CD4-positive, CD25-positive, alpha-beta regulatory T cell (primary cell): ENCODE data around the gene GCNT2. TPM values are rescaled to one million over a fixed set of nuclear protein-coding genes. Genes with fewer than 3 reads are reported as not detected.
A peak's percentile ranks its signal among the peaks of the same experiment; 100 is the strongest.

Source experiments
- ATAC-seq, 2 donors: fragments of 150-1000 bp; cut with Tn5 transposase; one replicate each; pipeline ENCODE4 v1.10.0; 2021; ENCODE audit warnings: low read depth in 2 of 2, moderate number of reproducible peaks in 2 of 2, moderate library complexity in 1 of 2
- DNase-seq, 3 donors: peaks; one replicate each; pipeline versions ENCODE4 v3.0.0 to v3.0.0-alpha.2; 2012 to 2022; ENCODE audit warnings: mixed read lengths in 1 of 3
- H3K27ac ChIP-seq: one replicate; pipeline ENCODE4 v1.7.0; 2013; ENCODE audit warnings: mild to moderate bottlenecking, low read length; ENCODE audit not compliant: insufficient read depth, poor library complexity, severe bottlenecking
- H3K27me3 ChIP-seq: one replicate; pipeline ENCODE4 v1.7.0; 2013; ENCODE audit warnings: low read length; ENCODE audit not compliant: control insufficient read depth, insufficient read depth
- H3K36me3 ChIP-seq: one replicate; pipeline ENCODE4 v1.7.0; 2013; ENCODE audit warnings: mild to moderate bottlenecking, low read length, moderate library complexity; ENCODE audit not compliant: control insufficient read depth, insufficient read depth
- H3K4me1 ChIP-seq: 2 replicates; pipeline ENCODE4 v1.7.0; 2013; ENCODE audit warnings: mild to moderate bottlenecking, low read length; ENCODE audit not compliant: insufficient read depth, control insufficient read depth, poor library complexity, severe bottlenecking
- H3K4me3 ChIP-seq: one replicate; pipeline ENCODE4 v1.7.0; 2013; ENCODE audit warnings: low read depth, mild to moderate bottlenecking, low read length, moderate library complexity
- H3K9me3 ChIP-seq, 2 experiments: 1 replicate in 1 of 2; 2 replicates in 1 of 2; pipeline ENCODE4 v1.7.0; 2013; ENCODE audit warnings: low read length in 2 of 2, mild to moderate bottlenecking in 1 of 2, moderate library complexity in 1 of 2; ENCODE audit not compliant: control insufficient read depth in 2 of 2
- H3K27ac Mint-ChIP-seq, 3 donors: one replicate each; pipeline ENCODE4 v1.8.0; 2020 to 2022; ENCODE audit warnings: mild to moderate bottlenecking in 3 of 3, mixed read lengths in 3 of 3, moderate library complexity in 2 of 3
- H3K27me3 Mint-ChIP-seq: one replicate; pipeline ENCODE4 v1.8.0; 2022; ENCODE audit warnings: mild to moderate bottlenecking, mixed read lengths
- H3K36me3 Mint-ChIP-seq: one replicate; pipeline ENCODE4 v1.8.0; 2020; ENCODE audit warnings: mixed read lengths
- H3K4me1 Mint-ChIP-seq, 4 donors: one replicate each; pipeline ENCODE4 v1.8.0; 2020 to 2022; ENCODE audit warnings: mixed read lengths in 4 of 4, mild to moderate bottlenecking in 1 of 4
- H3K4me3 Mint-ChIP-seq, 4 donors: one replicate each; pipeline ENCODE4 v1.8.0; 2020 to 2022; ENCODE audit warnings: mild to moderate bottlenecking in 4 of 4, mixed read lengths in 4 of 4, moderate library complexity in 3 of 4
- H3K9me3 Mint-ChIP-seq, 7 donors: one replicate each; pipeline ENCODE4 v1.8.0; 2020 to 2022; ENCODE audit warnings: mixed read lengths in 7 of 7, mild to moderate bottlenecking in 3 of 7, moderate library complexity in 2 of 7
- polyA plus RNA-seq, 4 donors: library from polyadenylated mRNA; unstranded; fragments of 300-500 nt; fragmentation: Illumina TruSeq; gene quantifications; one replicate each; pipeline ENCODE4 v1.2.3, GENCODE V29; 2021
- total RNA-seq: library from RNA; stranded (reverse); gene quantifications from one replicate; pipeline ENCODE4 v1.2.3, GENCODE V29; 2022

GCNT2 gene
- total and polyA plus RNA-seq, 5 donors from 2014 or later: 0.72 to 6.9 (median 1.4) TPM

DNA sequence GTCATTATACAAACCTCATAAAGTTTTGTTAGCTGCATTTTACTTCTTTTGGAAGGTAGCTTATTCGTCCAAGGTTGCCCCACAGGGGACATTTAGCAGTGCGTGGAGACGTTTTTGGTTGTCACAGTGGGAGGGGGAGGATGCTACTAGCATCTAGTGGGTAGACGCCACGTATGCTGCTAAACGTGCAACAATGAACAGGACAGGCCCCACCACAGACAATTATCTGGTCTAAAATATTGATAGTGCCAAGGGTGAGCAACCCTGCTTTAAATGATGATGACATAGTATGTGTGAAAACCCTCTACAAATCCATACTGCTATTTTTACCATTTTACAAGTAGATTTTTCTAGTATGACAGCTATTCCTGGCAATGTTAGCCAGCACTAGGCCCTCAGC lies 13.9 kb upstream of the GCNT2 start:
- H3K36me3 Mint-ChIP-seq: no peaks in the 10 kb centered on the region

DNA sequence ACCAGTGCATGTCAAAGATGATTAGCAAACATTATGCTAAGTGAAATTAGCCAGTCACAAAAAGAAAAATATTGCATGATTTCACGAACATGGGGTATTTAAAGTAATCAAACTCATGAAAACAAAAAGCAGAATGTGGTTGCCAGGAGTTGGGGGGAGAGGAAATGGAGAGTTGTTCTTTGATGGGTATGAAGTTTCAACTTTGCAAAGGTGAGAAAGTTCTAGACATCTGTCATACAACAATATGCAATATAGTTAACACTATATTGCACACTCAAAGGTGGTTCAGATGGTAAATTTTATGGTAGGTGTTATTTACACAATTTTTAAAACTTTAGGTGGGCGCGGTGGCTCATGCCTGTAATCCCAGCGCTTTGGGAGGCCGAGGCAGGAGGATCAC lies 13.4 kb upstream of the GCNT2 start:
- H3K27ac ChIP-seq: no peak overlapping the region
- H3K4me3 ChIP-seq: no peak overlapping the region
- ATAC-seq (no peak), DNase-seq (no peak)
- Mint-ChIP-seq H3K4me1 (peaks cover 0 to 7% (median 0%) of the 10 kb centered on the region in 4 donors), H3K9me3 (no peaks in the 10 kb centered on the region), H3K36me3 (no peaks in the 10 kb centered on the region), H3K4me3 (no peak overlapping the region), H3K27ac (no peak overlapping the region), H3K27me3 (peaks cover 21% of the 10 kb centered on the region)
- peaks cover 2% of the 10 kb centered on the region for H3K27me3 ChIP-seq
- H3K4me1 ChIP-seq: no peaks in the 10 kb centered on the region
- H3K9me3 ChIP-seq: no peaks in the 10 kb centered on the region
- no peaks in the 10 kb centered on the region for H3K36me3 ChIP-seq

More for the DNA sequence above, 13.9 kb upstream of the GCNT2 start:
- Mint-ChIP-seq H3K27me3 (peaks cover 21% of the 10 kb centered on the region), H3K9me3 (no peaks in the 10 kb centered on the region), H3K4me3 (no peak overlapping the region), H3K4me1 (peaks cover 0 to 7% (median 0%) of the 10 kb centered on the region in 4 donors), H3K27ac (no peak overlapping the region)
- Histone ChIP-seq H3K4me1 (no peaks in the 10 kb centered on the region), H3K27ac (no peak overlapping the region), H3K27me3 (peaks cover 2% of the 10 kb centered on the region), H3K36me3 (no peaks in the 10 kb centered on the region), H3K9me3 (no peaks in the 10 kb centered on the region), H3K4me3 (no peak overlapping the region)
- ATAC-seq (no peak), DNase-seq (no peak)

DNA sequence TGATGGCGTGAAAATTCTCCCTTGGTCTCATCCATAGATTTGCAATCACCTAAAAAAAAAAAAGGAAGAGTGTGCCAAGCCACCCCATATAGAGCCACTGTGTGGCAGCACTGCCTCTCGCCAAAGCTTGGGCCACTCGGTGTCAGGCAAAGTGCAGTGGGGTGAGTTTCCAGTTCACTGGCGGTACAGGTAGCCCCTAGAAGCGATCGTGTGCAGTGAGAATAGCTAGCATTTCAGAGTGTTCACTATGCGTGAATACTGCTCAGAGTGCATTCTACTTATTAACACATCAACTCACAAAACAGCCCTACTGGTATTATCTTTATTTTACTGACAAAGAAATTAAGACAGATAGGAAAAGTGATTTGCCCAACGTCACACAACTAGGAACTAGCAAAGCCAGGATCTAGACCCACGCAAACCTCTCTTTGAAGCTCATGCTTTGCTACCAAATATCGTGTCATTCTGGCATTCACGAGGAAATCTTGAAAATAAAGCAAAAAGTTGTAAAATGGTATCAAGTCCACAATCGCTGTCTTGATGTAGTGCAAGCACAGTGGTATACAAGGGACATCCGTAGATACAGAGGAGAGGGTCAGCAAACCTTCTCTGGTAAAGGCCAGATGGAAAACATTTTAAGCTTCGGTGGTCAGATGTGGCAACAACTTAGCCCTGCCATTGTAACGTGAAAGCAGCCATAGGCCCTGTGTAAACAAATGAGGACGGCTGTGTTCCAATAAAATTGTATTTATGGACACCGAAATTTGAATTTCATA lies 10.4 kb upstream of the GCNT2 start:
- Histone ChIP-seq H3K36me3 (no peaks in the 10 kb centered on the region), H3K27ac (no peak overlapping the region), H3K27me3 (peaks cover 2% of the 10 kb centered on the region), H3K4me3 (no peak overlapping the region), H3K9me3 (no peaks in the 10 kb centered on the region), H3K4me1 (no peaks in the 10 kb centered on the region)
- Mint-ChIP-seq H3K9me3 (no peaks in the 10 kb centered on the region), H3K4me3 (peak overlapping the region in 2 of 4 donors; percentile 28 to 29), H3K27ac (peak overlapping the region in 2 of 3 donors; percentile 55 to 67), H3K36me3 (no peaks in the 10 kb centered on the region), H3K27me3 (peaks cover 20% of the 10 kb centered on the region), H3K4me1 (peaks cover 0 to 7% (median 0%) of the 10 kb centered on the region in 4 donors)
- DNase-seq (peak; percentile 3 to 56 (median 38)), ATAC-seq (peak; percentile 60 to 76)

DNA sequence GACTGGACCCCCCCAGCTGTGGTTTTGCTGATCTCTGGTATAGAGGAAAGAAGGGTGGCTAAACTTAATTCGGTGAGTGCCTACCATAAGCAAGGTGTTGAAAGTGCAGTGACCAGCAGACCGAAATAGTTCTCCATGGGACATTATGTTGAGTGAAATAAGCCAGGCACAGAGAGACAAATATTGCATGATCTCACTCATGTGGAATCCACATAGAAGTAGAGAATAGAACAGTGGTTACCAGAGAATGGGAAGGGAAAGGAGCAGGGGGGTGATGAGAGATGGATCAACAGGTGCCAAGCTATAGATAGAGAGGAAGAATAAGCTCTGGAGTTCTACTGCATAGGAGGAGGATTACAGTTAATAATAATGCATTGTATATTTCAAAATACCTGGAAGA lies 9.7 kb upstream of the GCNT2 start:
- Mint-ChIP-seq H3K27ac (no peak overlapping the region), H3K4me3 (no peak overlapping the region), H3K36me3 (no peaks in the 10 kb centered on the region), H3K4me1 (peaks cover 0 to 7% (median 0%) of the 10 kb centered on the region in 4 donors), H3K9me3 (no peaks in the 10 kb centered on the region), H3K27me3 (peaks cover 19% of the 10 kb centered on the region)
- Histone ChIP-seq H3K27me3 (peaks cover under 1% of the 10 kb centered on the region), H3K4me1 (no peaks in the 10 kb centered on the region), H3K4me3 (no peak overlapping the region), H3K9me3 (no peaks in the 10 kb centered on the region), H3K27ac (no peak overlapping the region), H3K36me3 (no peaks in the 10 kb centered on the region)
- no peak for DNase-seq
- ATAC-seq: no peak

DNA sequence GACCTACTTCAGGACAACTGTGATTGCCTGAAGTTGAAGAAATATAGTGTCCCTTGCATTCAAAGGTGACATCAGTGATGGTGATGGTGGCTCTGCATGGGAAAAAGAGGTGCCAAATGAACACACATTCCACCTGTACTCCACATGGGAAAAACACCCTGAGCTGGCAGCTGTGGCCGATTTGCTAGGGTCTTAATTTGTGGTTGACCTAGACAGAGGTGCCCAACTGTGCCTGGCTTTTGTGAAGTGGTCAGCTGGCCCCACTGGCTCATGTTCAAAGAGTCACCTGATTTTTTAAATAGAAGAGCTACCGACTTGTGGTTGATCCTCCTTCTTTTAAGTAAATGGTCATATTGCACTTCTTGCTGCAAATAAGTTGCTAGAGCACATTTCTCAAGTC lies 7.6 kb upstream of the GCNT2 start:
- no peak for DNase-seq
- H3K9me3 ChIP-seq: no peaks in the 10 kb centered on the region
- H3K27me3 ChIP-seq: no peaks in the 10 kb centered on the region
- Mint-ChIP-seq H3K27me3 (peaks cover 10% of the 10 kb centered on the region), H3K36me3 (no peaks in the 10 kb centered on the region), H3K27ac (no peak overlapping the region), H3K9me3 (no peaks in the 10 kb centered on the region), H3K4me1 (peaks cover 0 to 7% (median 0%) of the 10 kb centered on the region in 4 donors), H3K4me3 (no peak overlapping the region)
- no peak overlapping the region for H3K27ac ChIP-seq
- no peaks in the 10 kb centered on the region for H3K4me1 ChIP-seq
- ATAC-seq: no peak
- H3K4me3 ChIP-seq: no peak overlapping the region
- no peaks in the 10 kb centered on the region for H3K36me3 ChIP-seq

DNA sequence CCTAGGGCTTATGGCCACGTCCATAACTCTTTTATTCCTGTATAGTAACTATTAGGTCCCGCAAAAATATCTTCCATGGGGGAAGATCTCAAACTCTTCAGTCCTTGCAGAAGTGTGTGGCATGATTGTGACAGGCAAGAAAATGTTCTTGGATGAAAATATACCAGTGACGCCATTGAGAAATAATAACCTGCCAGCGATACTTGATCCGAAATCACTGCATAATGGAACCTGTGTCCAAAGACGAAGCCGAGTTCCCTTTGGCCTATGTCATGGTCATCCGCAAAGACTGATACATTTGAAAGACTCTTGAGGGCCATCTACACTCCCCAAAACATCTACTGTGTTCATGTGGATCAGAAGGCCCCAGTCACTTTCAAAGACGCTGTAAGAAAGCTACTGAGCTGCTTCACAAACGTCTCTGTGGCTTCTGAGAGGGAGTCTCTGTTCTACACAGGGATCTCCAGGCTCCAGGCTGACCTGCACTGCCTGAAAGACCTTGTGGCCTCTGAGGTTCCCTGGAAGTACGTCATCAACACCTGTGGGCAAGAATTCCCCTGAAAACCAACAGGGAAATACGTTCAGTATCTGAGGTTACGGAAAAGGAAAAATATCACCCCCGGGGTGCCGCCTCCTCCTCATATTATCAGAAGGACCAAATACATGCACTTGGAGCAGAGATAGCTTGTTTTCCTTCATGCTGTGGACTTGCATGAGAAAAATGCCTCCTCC lies 6.9 kb upstream of the GCNT2 start:
- Histone ChIP-seq H3K27ac (no peak overlapping the region), H3K27me3 (no peaks in the 10 kb centered on the region), H3K4me3 (no peak overlapping the region), H3K36me3 (no peaks in the 10 kb centered on the region), H3K9me3 (no peaks in the 10 kb centered on the region), H3K4me1 (no peaks in the 10 kb centered on the region)
- no peak overlapping the region for H3K4me3 Mint-ChIP-seq
- no peak for DNase-seq
- H3K4me1 Mint-ChIP-seq: peaks cover 0 to 7% (median 0%) of the 10 kb centered on the region in 4 donors
- H3K9me3 Mint-ChIP-seq: no peaks in the 10 kb centered on the region
- no peak overlapping the region for H3K27ac Mint-ChIP-seq
- peaks cover 8% of the 10 kb centered on the region for H3K27me3 Mint-ChIP-seq
- no peak for ATAC-seq
- no peaks in the 10 kb centered on the region for H3K36me3 Mint-ChIP-seq

DNA sequence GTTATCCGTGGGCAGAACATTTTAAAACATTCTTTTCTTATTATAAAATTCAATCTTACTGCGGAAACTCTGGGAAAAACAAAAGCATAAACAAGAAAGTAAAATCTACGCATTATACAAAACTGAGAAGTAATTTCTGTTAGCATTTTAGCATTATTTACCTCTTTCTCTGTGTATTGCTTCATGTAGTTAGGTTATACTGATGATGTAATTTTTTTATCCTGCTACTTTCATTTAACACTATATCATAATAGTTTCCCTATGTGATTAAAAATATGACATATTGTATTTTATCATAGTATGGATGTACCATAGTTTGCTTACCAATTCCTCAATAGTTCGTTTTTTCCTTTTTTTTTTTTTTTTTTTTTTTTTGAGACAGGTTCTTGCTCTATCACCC lies 4.2 kb upstream of the GCNT2 start:
- Mint-ChIP-seq H3K4me3 (no peak overlapping the region), H3K27me3 (peaks cover 12% of the 10 kb centered on the region), H3K9me3 (no peaks in the 10 kb centered on the region), H3K4me1 (no peaks in the 10 kb centered on the region), H3K27ac (no peak overlapping the region), H3K36me3 (no peaks in the 10 kb centered on the region)
- ATAC-seq: no peak
- no peak for DNase-seq
- H3K9me3 ChIP-seq: no peaks in the 10 kb centered on the region
- H3K27ac ChIP-seq: no peak overlapping the region
- no peaks in the 10 kb centered on the region for H3K36me3 ChIP-seq
- H3K27me3 ChIP-seq: no peaks in the 10 kb centered on the region
- H3K4me1 ChIP-seq: no peaks in the 10 kb centered on the region
- no peak overlapping the region for H3K4me3 ChIP-seq
